Neutrophil (primary cell): ENCODE results near the gene CRTAC1.

ENCODE experiments used
- H3K27ac ChIP-seq: fragments of 200-600 bp; sonication (generic); 2 replicates; pipeline ENCODE4 v1.5.1; 2016; ENCODE audit warnings: mild to moderate bottlenecking, moderate library complexity
- H3K27me3 ChIP-seq: fragments of 200-600 bp; sonication (generic); 2 replicates; pipeline ENCODE4 v1.6.0; 2016; ENCODE audit warnings: mild to moderate bottlenecking
- H3K36me3 ChIP-seq: fragments of 200-600 bp; sonication (generic); 2 replicates; pipeline ENCODE4 v1.5.1; 2017
- H3K4me1 ChIP-seq, 2 experiments: fragments of 200-600 bp in 1 of 2; sonication (generic) in 1 of 2; 1 replicate in 1 of 2; 2 replicates in 1 of 2; pipeline versions ENCODE4 v1.5.1 to v1.6.1; 2013 to 2016; ENCODE audit warnings: low read depth in 1 of 2, low read length in 1 of 2, mild to moderate bottlenecking in 1 of 2, moderate library complexity in 1 of 2; ENCODE audit not compliant: control insufficient read depth in 1 of 2, insufficient read depth in 1 of 2
- H3K4me3 ChIP-seq, 2 experiments: fragments of 200-600 bp in 1 of 2; sonication (generic) in 1 of 2; 1 replicate in 1 of 2; 2 replicates in 1 of 2; pipeline ENCODE4 v1.5.1; 2013 to 2016; ENCODE audit warnings: low read depth in 1 of 2, low read length in 1 of 2, mild to moderate bottlenecking in 1 of 2, moderate library complexity in 1 of 2
- H3K9me3 ChIP-seq: fragments of 200-600 bp; sonication (generic); 2 replicates; pipeline ENCODE4 v1.5.1; 2016
- TF ChIP-seq, protein P1 (sequence below): fragments of 200-600 bp; sonication (generic); IDR thresholded peaks from 2 replicates; pipeline ENCODE4 v1.5.1; 2016; ENCODE audit warnings: antibody characterized with exemption

Gene CRTAC1, protein sequence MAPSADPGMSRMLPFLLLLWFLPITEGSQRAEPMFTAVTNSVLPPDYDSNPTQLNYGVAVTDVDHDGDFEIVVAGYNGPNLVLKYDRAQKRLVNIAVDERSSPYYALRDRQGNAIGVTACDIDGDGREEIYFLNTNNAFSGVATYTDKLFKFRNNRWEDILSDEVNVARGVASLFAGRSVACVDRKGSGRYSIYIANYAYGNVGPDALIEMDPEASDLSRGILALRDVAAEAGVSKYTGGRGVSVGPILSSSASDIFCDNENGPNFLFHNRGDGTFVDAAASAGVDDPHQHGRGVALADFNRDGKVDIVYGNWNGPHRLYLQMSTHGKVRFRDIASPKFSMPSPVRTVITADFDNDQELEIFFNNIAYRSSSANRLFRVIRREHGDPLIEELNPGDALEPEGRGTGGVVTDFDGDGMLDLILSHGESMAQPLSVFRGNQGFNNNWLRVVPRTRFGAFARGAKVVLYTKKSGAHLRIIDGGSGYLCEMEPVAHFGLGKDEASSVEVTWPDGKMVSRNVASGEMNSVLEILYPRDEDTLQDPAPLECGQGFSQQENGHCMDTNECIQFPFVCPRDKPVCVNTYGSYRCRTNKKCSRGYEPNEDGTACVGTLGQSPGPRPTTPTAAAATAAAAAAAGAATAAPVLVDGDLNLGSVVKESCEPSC

GRCh38 chr10:98030093-98030821 is at the start of gene CRTAC1:
TSS of gene CRTAC1 (minus strand) at chr10:98030621. CDS start at chr10:98030472, 149 bp downstream.
- H3K27me3 ChIP-seq: peaks cover 100% of the 10 kb centered on the region
- no peak within 1 kb of the TSS for H3K27ac ChIP-seq
- H3K4me1 ChIP-seq: no peaks in the 10 kb centered on the region
- TF ChIP-seq, protein P1, sequence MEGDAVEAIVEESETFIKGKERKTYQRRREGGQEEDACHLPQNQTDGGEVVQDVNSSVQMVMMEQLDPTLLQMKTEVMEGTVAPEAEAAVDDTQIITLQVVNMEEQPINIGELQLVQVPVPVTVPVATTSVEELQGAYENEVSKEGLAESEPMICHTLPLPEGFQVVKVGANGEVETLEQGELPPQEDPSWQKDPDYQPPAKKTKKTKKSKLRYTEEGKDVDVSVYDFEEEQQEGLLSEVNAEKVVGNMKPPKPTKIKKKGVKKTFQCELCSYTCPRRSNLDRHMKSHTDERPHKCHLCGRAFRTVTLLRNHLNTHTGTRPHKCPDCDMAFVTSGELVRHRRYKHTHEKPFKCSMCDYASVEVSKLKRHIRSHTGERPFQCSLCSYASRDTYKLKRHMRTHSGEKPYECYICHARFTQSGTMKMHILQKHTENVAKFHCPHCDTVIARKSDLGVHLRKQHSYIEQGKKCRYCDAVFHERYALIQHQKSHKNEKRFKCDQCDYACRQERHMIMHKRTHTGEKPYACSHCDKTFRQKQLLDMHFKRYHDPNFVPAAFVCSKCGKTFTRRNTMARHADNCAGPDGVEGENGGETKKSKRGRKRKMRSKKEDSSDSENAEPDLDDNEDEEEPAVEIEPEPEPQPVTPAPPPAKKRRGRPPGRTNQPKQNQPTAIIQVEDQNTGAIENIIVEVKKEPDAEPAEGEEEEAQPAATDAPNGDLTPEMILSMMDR: no peak
- H3K36me3 ChIP-seq: no peaks in the 10 kb centered on the region
- no peak within 1 kb of the TSS for H3K4me3 ChIP-seq
- no peaks in the 10 kb centered on the region for H3K9me3 ChIP-seq

- H3K4me3 ChIP-seq: no peak overlapping the region
Observed at GRCh38 chr10:98078774-98079173, 48.4 kb upstream of the CRTAC1 start.

DNA sequence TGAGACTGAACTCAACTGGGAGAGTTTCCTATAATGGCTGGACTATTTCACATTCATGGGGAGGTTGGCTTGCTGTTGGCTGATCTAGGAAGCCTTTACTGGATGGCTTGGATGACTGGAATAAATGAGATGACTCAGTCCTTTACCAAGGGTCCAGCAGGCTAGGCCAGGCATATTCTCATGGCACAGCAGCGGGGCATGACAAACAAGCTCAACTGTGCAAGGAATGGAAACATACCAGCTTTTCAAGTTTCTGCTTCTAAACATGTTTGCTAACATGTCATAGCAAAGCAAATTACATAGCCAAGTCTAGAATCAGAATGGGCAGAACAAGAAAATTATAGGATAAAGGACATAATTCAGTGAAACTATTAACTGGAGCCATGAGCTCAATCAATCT is 46.8 kb upstream of the CRTAC1 start:
- Histone ChIP-seq H3K27ac (no peak overlapping the region), H3K4me1 (no peaks in the 10 kb centered on the region), H3K4me3 (no peak overlapping the region), H3K36me3 (no peaks in the 10 kb centered on the region), H3K9me3 (no peaks in the 10 kb centered on the region), H3K27me3 (peaks cover 14% of the 10 kb centered on the region)
- TF ChIP-seq, protein P1: no peak

More at GRCh38 chr10:98078774-98079173, 48.4 kb upstream of the CRTAC1 start:
- Histone ChIP-seq H3K9me3 (no peaks in the 10 kb centered on the region), H3K4me1 (no peaks in the 10 kb centered on the region), H3K27me3 (peaks cover 15% of the 10 kb centered on the region), H3K27ac (no peak overlapping the region), H3K36me3 (no peaks in the 10 kb centered on the region)
- TF ChIP-seq, protein P1: no peak

DNA sequence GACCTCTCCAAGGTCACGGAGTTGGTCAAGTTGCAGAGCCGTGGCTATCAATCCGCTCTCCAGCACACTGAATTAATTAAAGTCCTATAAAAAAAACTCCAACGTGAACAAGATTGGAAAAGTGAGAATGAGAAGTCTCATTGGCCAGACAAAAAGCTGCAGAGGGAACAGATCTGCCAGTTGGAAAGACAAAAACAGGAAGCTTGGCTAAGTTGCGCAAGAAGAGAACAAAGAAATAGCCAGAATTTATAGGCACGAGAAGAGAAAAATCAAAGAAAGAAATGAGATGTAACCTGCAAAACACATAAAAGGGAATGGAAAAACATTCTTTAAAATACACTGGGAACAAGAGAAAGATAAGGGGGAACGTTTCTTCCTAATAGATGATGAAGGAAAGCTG is 45.7 kb upstream of the CRTAC1 start:
- no peaks in the 10 kb centered on the region for H3K9me3 ChIP-seq
- no peaks in the 10 kb centered on the region for H3K4me1 ChIP-seq
- H3K36me3 ChIP-seq: no peaks in the 10 kb centered on the region
- TF ChIP-seq, protein P1: no peak
- H3K27me3 ChIP-seq: peaks cover 17% of the 10 kb centered on the region
- H3K27ac ChIP-seq: no peak overlapping the region
- no peak overlapping the region for H3K4me3 ChIP-seq

GRCh38 chr10:98074315-98074911 is 44.0 kb upstream of the CRTAC1 start:
- Histone ChIP-seq H3K36me3 (no peaks in the 10 kb centered on the region), H3K9me3 (no peaks in the 10 kb centered on the region), H3K4me1 (no peaks in the 10 kb centered on the region), H3K4me3 (no peak overlapping the region), H3K27ac (no peak overlapping the region), H3K27me3 (peaks cover 30% of the 10 kb centered on the region)
- TF ChIP-seq, protein P1: no peak
